Measurements from ENCODE around the gene MTRF1.

- TF ChIP-seq, protein P1, sequence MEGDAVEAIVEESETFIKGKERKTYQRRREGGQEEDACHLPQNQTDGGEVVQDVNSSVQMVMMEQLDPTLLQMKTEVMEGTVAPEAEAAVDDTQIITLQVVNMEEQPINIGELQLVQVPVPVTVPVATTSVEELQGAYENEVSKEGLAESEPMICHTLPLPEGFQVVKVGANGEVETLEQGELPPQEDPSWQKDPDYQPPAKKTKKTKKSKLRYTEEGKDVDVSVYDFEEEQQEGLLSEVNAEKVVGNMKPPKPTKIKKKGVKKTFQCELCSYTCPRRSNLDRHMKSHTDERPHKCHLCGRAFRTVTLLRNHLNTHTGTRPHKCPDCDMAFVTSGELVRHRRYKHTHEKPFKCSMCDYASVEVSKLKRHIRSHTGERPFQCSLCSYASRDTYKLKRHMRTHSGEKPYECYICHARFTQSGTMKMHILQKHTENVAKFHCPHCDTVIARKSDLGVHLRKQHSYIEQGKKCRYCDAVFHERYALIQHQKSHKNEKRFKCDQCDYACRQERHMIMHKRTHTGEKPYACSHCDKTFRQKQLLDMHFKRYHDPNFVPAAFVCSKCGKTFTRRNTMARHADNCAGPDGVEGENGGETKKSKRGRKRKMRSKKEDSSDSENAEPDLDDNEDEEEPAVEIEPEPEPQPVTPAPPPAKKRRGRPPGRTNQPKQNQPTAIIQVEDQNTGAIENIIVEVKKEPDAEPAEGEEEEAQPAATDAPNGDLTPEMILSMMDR (IDR thresholded peaks at IDR 0.05; ENCODE audit: low read length), result no peak
- no peak for TF ChIP-seq EZH2 (IDR thresholded peaks at IDR 0.05; ENCODE audit: borderline replicate concordance, low read length)
These were observed 39.4 kb upstream of the MTRF1 start for GRCh38 chr13:41302743-41303142.

Measured in OCI-LY1 (cell line).